Endothelial cell of umbilical vein (primary cell): Measurements from ENCODE around the gene SRRM3. TPM values are rescaled to one million over a fixed set of nuclear protein-coding genes. Genes with fewer than 3 reads are reported as not detected.
A peak's percentile ranks its signal among the peaks of the same experiment; 100 is the strongest.
"Not testable (repeated sequence)": the region's sequence is repeated elsewhere in the genome, so short reads cannot be mapped to it uniquely, and the experiment has no call there.

ENCODE experiments used
- BruUV-seq: library from RNA; stranded (reverse); fragments of 400-500 nt; replicated peaks from 2 replicates; lab custom pipeline; 2021; lab: Mats Ljungman, UMichigan
- CTCF ChIA-PET: fragments of 300-600, 350-600 bp; sonication (Branson Sonifier 250); formaldehyde crosslinking; loops from one replicate; lab custom pipeline; 2021; ENCODE audit warnings: antibody characterized with exemption, inconsistent platforms; lab: Charles Lee
- POLR2A ChIA-PET: fragments of 300-600, 350-600 bp; sonication (Branson Sonifier 250); formaldehyde crosslinking; loops from one replicate; lab custom pipeline; 2021; ENCODE audit warnings: antibody characterized with exemption, inconsistent platforms; lab: Charles Lee
- DNase-seq: peaks from one replicate; pipeline ENCODE4 v3.0.0-alpha.2; 2011; ENCODE audit warnings: low read depth, low spot score
- FAIRE-seq: peaks from 2 replicates; lab custom pipeline; 2011; peaks lifted over from hg19 to GRCh38; lab: Jason Lieb, UNC
- H2AFZ ChIP-seq: 2 replicates; pipeline ENCODE4 v1.6.0; 2012; ENCODE audit warnings: low read depth, low read length, control low read depth, inconsistent platforms
- H3K27ac ChIP-seq: 2 replicates; pipeline ENCODE4 v1.5.1; 2011; ENCODE audit warnings: low read depth, mild to moderate bottlenecking, control low read depth, low read length, moderate library complexity; ENCODE audit not compliant: insufficient read depth
- H3K27me3 ChIP-seq, 2 experiments: 2 replicates each; pipeline versions ENCODE4 v1.6.0 to v1.6.1; 2011; ENCODE audit warnings: low read length in 2 of 2, mixed read lengths in 1 of 2; ENCODE audit not compliant: control insufficient read depth in 2 of 2, insufficient read depth in 2 of 2
- H3K36me3 ChIP-seq, 2 experiments: 2 replicates in 1 of 2; 3 replicates in 1 of 2; pipeline ENCODE4 v1.5.1; 2011; ENCODE audit warnings: low read length in 2 of 2, mild to moderate bottlenecking in 1 of 2, moderate library complexity in 1 of 2; ENCODE audit not compliant: control insufficient read depth in 2 of 2, insufficient read depth in 2 of 2; ENCODE audit errors: extremely low read depth in 1 of 2
- H3K4me1 ChIP-seq: 3 replicates; pipeline ENCODE4 v1.5.1; 2011; ENCODE audit warnings: mild to moderate bottlenecking, low read length; ENCODE audit not compliant: control insufficient read depth, insufficient read depth; ENCODE audit errors: extremely low read depth
- H3K4me2 ChIP-seq: 2 replicates; pipeline ENCODE4 v1.6.1; 2011; ENCODE audit warnings: low read length, control low read depth, mixed read lengths; ENCODE audit not compliant: insufficient read depth
- H3K4me3 ChIP-seq, 3 experiments: fragments of 200-600 bp in 1 of 3; sonication (generic), shearing (Covaris generic) in 1 of 3; replicated peaks in 1 of 3; 2 replicates each; pipeline ENCODE4 v1.5.1; 2011 to 2016; ENCODE audit warnings: control low read depth in 3 of 3, low read length in 3 of 3, mild to moderate bottlenecking in 2 of 3, inconsistent platforms in 1 of 3, low read depth in 1 of 3, moderate library complexity in 1 of 3; ENCODE audit not compliant: insufficient read depth in 1 of 3
- H3K79me2 ChIP-seq: 2 replicates; pipeline ENCODE4 v1.6.0; 2012; ENCODE audit warnings: low read length, inconsistent platforms; ENCODE audit not compliant: control insufficient read depth, insufficient read depth
- H3K9ac ChIP-seq: replicated peaks from 2 replicates; pipeline ENCODE3; 2011; ENCODE audit warnings: low read length, control low read depth; ENCODE audit not compliant: insufficient read depth; ENCODE audit errors: extremely low read depth
- H3K9me1 ChIP-seq: replicated peaks from 3 replicates; pipeline ENCODE4 v1.6.0; 2011; ENCODE audit warnings: mild to moderate bottlenecking, low read length; ENCODE audit not compliant: control insufficient read depth, insufficient read depth; ENCODE audit errors: extremely low read depth
- H3K9me3 ChIP-seq: replicated peaks from 2 replicates; pipeline ENCODE4 v1.5.1; 2012; ENCODE audit warnings: low read length, inconsistent platforms; ENCODE audit not compliant: control insufficient read depth, insufficient read depth
- H4K20me1 ChIP-seq: replicated peaks from 2 replicates; pipeline ENCODE3; 2011; ENCODE audit warnings: mild to moderate bottlenecking, low read length; ENCODE audit not compliant: control insufficient read depth, insufficient read depth; ENCODE audit errors: extremely low read depth
- EZH2 ChIP-seq: IDR thresholded peaks from 2 replicates; pipeline ENCODE4 v1.6.1; 2012; ENCODE audit warnings: borderline replicate concordance, low read depth, mild to moderate bottlenecking, moderate library complexity, low read length, inconsistent platforms; ENCODE audit not compliant: severe bottlenecking
- FOS ChIP-seq: IDR thresholded peaks from 2 replicates; pipeline ENCODE4 v1.6.1; 2011; ENCODE audit warnings: mild to moderate bottlenecking, low read length, moderate library complexity, borderline replicate concordance; ENCODE audit not compliant: insufficient read depth
- GATA2 ChIP-seq: IDR thresholded peaks from 2 replicates; pipeline ENCODE4 v1.7.0; 2011; ENCODE audit warnings: low read depth, mild to moderate bottlenecking, moderate library complexity, mixed read lengths, low read length; ENCODE audit not compliant: insufficient read length, insufficient read depth
- JUN ChIP-seq: IDR thresholded peaks from 2 replicates; pipeline ENCODE4 v1.6.1; 2011; ENCODE audit warnings: borderline replicate concordance, low read depth; ENCODE audit not compliant: insufficient read length, insufficient read depth
- POLR2A ChIP-seq: IDR thresholded peaks from 2 replicates; pipeline ENCODE4 v1.6.1; 2012; ENCODE audit warnings: low read depth, mild to moderate bottlenecking, control low read depth, low read length
- POLR2AphosphoS5 ChIP-seq: IDR thresholded peaks from 2 replicates; pipeline ENCODE4 v1.6.1; 2012; ENCODE audit warnings: low read depth, mild to moderate bottlenecking, control low read depth, low read length, moderate library complexity; ENCODE audit not compliant: insufficient read depth
- dilution Hi-C: fragments of 300-500 bp; cut with MboI; formaldehyde crosslinking; loops from one replicate; pipeline ENCODE4 v1.15.0; 2019; ENCODE audit warnings: low sequenced_read_pairs; ENCODE audit not compliant: extremely low pct_ligation_motif_present
- intact Hi-C: fragments of 100-400 bp; cut with micrococcal nuclease; formaldehyde crosslinking; loops from one replicate; pipeline ENCODE4 v1.10.0; 2022
- polyA plus RNA-seq, 4 experiments: library from polyadenylated mRNA; depleted of rRNA in 3 of 4; stranded (reverse) in 3 of 4; unstranded in 1 of 4; fragments of >200 nt; gene quantifications; 2 replicates each; pipeline versions ENCODE4 v1.2.1 to v1.2.3, GENCODE V29; 2011 to 2012; ENCODE audit warnings: missing spikeins in 1 of 4
- total RNA-seq: library from RNA; stranded (reverse); gene quantifications from 2 replicates; pipeline ENCODE4 v1.2.3, GENCODE V29; 2021
- TF ChIP-seq, protein P1 (sequence below), 2 donors: IDR thresholded peaks; 1 replicate in 1 of 2; 2 replicates in 1 of 2; pipeline ENCODE4 v1.5.1; 2011; ENCODE audit warnings: low read length in 2 of 2, mild to moderate bottlenecking in 2 of 2, moderate library complexity in 2 of 2, control low read depth in 1 of 2, inconsistent platforms in 1 of 2, low read depth in 1 of 2; ENCODE audit not compliant: insufficient read depth in 1 of 2; ENCODE audit errors: extremely low read depth in 1 of 2
- TF ChIP-seq, protein P2 (sequence below): IDR thresholded peaks from 2 replicates; pipeline ENCODE4 v1.6.1; 2011; ENCODE audit not compliant: insufficient read depth, insufficient read length

Gene SRRM3
- total and polyA plus RNA-seq, 2 donors (not counting 3 experiments of a cell fraction or from before 2014, with no cell fraction given), result 4.4 to 5.4 TPM

DNA sequence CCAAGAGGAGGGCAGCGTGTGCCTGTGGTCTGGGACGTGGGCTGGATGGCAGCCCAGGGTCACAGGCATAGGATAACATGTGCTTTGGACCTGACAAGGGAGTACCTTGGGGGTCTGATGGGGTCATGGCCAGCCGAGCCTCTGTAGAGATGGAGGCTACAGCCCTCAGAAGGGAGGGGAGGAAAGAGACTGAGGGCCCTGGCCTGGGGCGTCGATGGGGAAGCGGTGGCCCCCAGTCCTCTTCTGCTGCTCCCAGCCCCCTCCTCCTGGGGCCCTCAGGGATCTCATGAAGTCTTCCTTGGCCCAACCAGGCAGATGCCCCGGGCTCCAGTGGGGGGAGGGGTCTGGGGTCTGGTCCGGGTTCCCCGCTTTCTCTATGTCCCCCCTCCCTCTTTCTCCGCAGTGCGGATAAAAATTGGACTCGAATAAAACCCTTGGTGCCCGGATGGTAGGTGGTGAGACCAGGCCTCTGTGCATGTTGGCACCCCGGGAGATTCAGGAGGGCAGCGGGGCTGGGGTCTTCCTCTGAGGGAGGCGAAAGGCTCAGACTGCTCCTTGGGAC, 85.2 kb downstream of the SRRM3 start:
- CTCF ChIA-PET, result interaction anchor here (1.0 to 1.1 kb wide), 2 partner anchors 17 to 108 kb away, joined by 3 read pairs; no protein-coding TSS in a partner anchor
- H3K36me3 ChIP-seq, result peaks cover 0 to 2% of the 10 kb centered on the region in 2 experiments
- peaks cover 7% of the 10 kb centered on the region for H3K4me1 ChIP-seq
- FAIRE-seq (no peak), DNase-seq (no peak)
- no peak overlapping the region for H2AFZ ChIP-seq
- no peak overlapping the region for H3K27ac ChIP-seq
- no peaks in the 10 kb centered on the region for H3K9me1 ChIP-seq
- H3K79me2 ChIP-seq, result no peaks in the 10 kb centered on the region
- no peaks in the 10 kb centered on the region for H4K20me1 ChIP-seq
- H3K4me3 ChIP-seq, result no peak overlapping the region
- dilution Hi-C loops (no loop called here), intact Hi-C loops (no loop called here)
- no TSS peak for BruUV-seq
- POLR2A ChIA-PET, result no interaction called here
- no peaks in the 10 kb centered on the region for H3K9me3 ChIP-seq
- H3K9ac ChIP-seq, result no peak overlapping the region
- no peak for TF ChIP-seq JUN
- TF ChIP-seq POLR2AphosphoS5, result no peak
- TF ChIP-seq GATA2, result no peak
- TF ChIP-seq FOS, result no peak
- TF ChIP-seq, protein P1, sequence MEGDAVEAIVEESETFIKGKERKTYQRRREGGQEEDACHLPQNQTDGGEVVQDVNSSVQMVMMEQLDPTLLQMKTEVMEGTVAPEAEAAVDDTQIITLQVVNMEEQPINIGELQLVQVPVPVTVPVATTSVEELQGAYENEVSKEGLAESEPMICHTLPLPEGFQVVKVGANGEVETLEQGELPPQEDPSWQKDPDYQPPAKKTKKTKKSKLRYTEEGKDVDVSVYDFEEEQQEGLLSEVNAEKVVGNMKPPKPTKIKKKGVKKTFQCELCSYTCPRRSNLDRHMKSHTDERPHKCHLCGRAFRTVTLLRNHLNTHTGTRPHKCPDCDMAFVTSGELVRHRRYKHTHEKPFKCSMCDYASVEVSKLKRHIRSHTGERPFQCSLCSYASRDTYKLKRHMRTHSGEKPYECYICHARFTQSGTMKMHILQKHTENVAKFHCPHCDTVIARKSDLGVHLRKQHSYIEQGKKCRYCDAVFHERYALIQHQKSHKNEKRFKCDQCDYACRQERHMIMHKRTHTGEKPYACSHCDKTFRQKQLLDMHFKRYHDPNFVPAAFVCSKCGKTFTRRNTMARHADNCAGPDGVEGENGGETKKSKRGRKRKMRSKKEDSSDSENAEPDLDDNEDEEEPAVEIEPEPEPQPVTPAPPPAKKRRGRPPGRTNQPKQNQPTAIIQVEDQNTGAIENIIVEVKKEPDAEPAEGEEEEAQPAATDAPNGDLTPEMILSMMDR (IDR thresholded peaks at IDR 0.05; ENCODE audit: extremely low read depth in 1 of 2, insufficient read depth in 1 of 2, low read depth in 1 of 2, low read length in 2 of 2), result no peak
- TF ChIP-seq, protein P2, sequence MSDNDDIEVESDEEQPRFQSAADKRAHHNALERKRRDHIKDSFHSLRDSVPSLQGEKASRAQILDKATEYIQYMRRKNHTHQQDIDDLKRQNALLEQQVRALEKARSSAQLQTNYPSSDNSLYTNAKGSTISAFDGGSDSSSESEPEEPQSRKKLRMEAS, result no peak
- TF ChIP-seq POLR2A, result no peak
- TF ChIP-seq EZH2, result no peak
- H3K4me2 ChIP-seq, result no peak overlapping the region
- H3K27me3 ChIP-seq, result peaks cover 0 to 3% of the 10 kb centered on the region in 2 experiments

DNA sequence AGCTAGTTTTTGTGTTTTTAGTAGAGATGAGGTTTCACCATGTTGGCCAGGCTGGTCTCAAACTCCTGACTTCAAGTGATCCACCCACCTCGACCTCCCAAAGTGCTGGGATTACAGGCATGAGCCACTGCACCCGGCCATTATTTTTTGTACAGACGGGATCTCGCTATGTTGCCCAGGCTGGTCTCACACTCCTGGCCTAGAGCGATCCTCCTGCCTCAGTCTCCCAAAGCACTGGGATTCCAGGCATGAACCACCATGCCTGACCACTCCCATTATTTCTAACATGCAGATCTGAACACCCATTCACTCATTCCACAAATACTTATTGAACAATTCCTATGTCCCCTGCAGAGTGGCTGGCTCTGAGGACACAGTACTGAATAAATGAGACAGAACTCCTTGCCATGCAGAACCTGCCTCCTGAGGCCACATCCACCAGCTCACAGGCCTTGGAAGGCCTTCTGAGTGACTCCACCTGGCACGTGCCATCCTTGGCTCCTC, 89.2 kb downstream of the SRRM3 start:
- Histone ChIP-seq H3K27ac (peak overlapping the region; percentile 73), H3K9ac (peak overlapping the region; percentile 50), H2AFZ (peak overlapping the region; percentile 32), H3K4me1 (peaks cover 27% of the 10 kb centered on the region), H3K4me2 (peak overlapping the region; percentile 2)
- peak; percentile 24 for FAIRE-seq
- H3K9me1 ChIP-seq, H3K79me2 ChIP-seq, H3K4me3 ChIP-seq, H3K9me3 ChIP-seq, H4K20me1 ChIP-seq, H3K36me3 ChIP-seq, dilution Hi-C loops, BruUV-seq, H3K27me3 ChIP-seq, DNase-seq: not testable (repeated sequence)
- POLR2A ChIA-PET, result interaction anchor here (0.7 to 2.2 kb wide), 6 partner anchors 8 to 107 kb away, joined by 3 to 55 read pairs (median 5); partner anchors contain the start of genes HSPB1 and YWHAG
- intact Hi-C loops, result loop anchor here (1.0 to 10.0 kb wide), 6 partner anchors 9 to 243 kb away; partner anchors contain the start of gene MDH2
- CTCF ChIA-PET, result interaction anchor here (0.7 to 2.9 kb wide), 14 partner anchors 8 to 224 kb away, joined by 3 to 132 read pairs (median 8); partner anchors contain the start of genes HSPB1 and YWHAG
